GM19455 (cell line): ENCODE results near the gene FXYD2.
"Not testable (repeated sequence)": the region's sequence is repeated elsewhere in the genome, so short reads cannot be mapped to it uniquely, and the experiment has no call there.

Experiments used
- ATAC-seq: cut with Tn5 transposase; IDR thresholded peaks from one replicate; pipeline ENCODE4 v1.9.1; 2021; ENCODE audit not compliant: unreplicated experiment

Gene FXYD2

GRCh38 chr11:117822074-117823033, 2.2 kb downstream of the FXYD2 start:
- ATAC-seq = no peak

GRCh38 chr11:117821431-117821830, 3.1 kb downstream of the FXYD2 start:
- ATAC-seq = no peak

- no peak for ATAC-seq
Measured at GRCh38 chr11:117820516-117820915, 4.0 kb downstream of the FXYD2 start.

GRCh38 chr11:117820071-117820470, 4.5 kb downstream of the FXYD2 start:
- ATAC-seq = no peak

- no peak for ATAC-seq
Measured at GRCh38 chr11:117819096-117820040, 5.2 kb downstream of the FXYD2 start.

GRCh38 chr11:117818041-117818873, 6.3 kb downstream of the FXYD2 start:
- ATAC-seq = no peak

- ATAC-seq = no peak
Measured at GRCh38 chr11:117817368-117818040, 7.0 kb downstream of the FXYD2 start.

GRCh38 chr11:117816846-117817367, 7.6 kb downstream of the FXYD2 start:
- ATAC-seq = no peak

- no peak for ATAC-seq
Measured at GRCh38 chr11:117816151-117816741, 8.3 kb downstream of the FXYD2 start.

- peak; percentile 52 for ATAC-seq
Measured at GRCh38 chr11:117815262-117815803, 9.2 kb downstream of the FXYD2 start.

- peak; percentile 32 for ATAC-seq
Measured at GRCh38 chr11:117814766-117815261, 9.7 kb downstream of the FXYD2 start.

GRCh38 chr11:117814204-117814765, 10.3 kb downstream of the FXYD2 start:
- no peak for ATAC-seq

GRCh38 chr11:117810056-117810451, 14.5 kb downstream of the FXYD2 start:
- ATAC-seq = not testable (repeated sequence)

GRCh38 chr11:117809236-117810055, 15.1 kb downstream of the FXYD2 start:
- ATAC-seq = no peak

GRCh38 chr11:117808784-117809183, 15.8 kb downstream of the FXYD2 start:
- ATAC-seq = no peak

GRCh38 chr11:117807482-117808327, 16.8 kb downstream of the FXYD2 start:
- no peak for ATAC-seq

- ATAC-seq = no peak
Measured at GRCh38 chr11:117806846-117807245, 17.7 kb downstream of the FXYD2 start.
